ENCODE measurements around the gene MYO3B. TPM values are rescaled to one million over a fixed set of nuclear protein-coding genes. Genes with fewer than 3 reads are reported as not detected.

MYO3B gene
- total RNA-seq, 1 experiment from 2014 or later = 0.63 TPM

- H3K27ac Mint-ChIP-seq = no peak overlapping the region
- Histone ChIP-seq H4K5ac (ENCODE audit: insufficient read length, low read depth, low read length) (no peak overlapping the region), H2BK12ac (ENCODE audit: insufficient read length, low read depth, low read length) (no peak overlapping the region), H3K18ac (ENCODE audit: insufficient read length, low read depth, low read length) (no peak overlapping the region), H3K23ac (ENCODE audit: insufficient read length, low read depth, low read length) (no peak overlapping the region), H3K9ac (ENCODE audit: extremely low read depth, insufficient read length, low read length) (no peak overlapping the region), H3K4me2 (ENCODE audit: insufficient read depth, insufficient read length, low read length) (no peak overlapping the region), H3K79me2 (ENCODE audit: insufficient read depth, low read length) (no peaks in the 10 kb centered on the region), H2BK5ac (ENCODE audit: insufficient read length, low read length) (no peak overlapping the region), H3K4ac (ENCODE audit: low read depth, low read length) (no peak overlapping the region), H2AK5ac (ENCODE audit: insufficient read length, low read length) (no peak overlapping the region), H3K56ac (ENCODE audit: insufficient read length, low read depth, low read length) (no peak overlapping the region), H3K14ac (ENCODE audit: insufficient read depth, low read length) (no peak overlapping the region), H3K79me1 (ENCODE audit: insufficient read depth, low read depth, low read length, poor library complexity, severe bottlenecking) (no peaks in the 10 kb centered on the region), H2BK120ac (ENCODE audit: low read depth, low read length, poor library complexity, severe bottlenecking) (no peak overlapping the region), H4K91ac (ENCODE audit: insufficient read length, low read depth, low read length) (no peak overlapping the region), H3K4me1 (ENCODE audit: insufficient read depth, low read length) (no peaks in the 10 kb centered on the region; the same call in 1 of the 2 replicates), H3K23me2 (ENCODE audit: insufficient read length, low read depth, low read length, poor library complexity, severe bottlenecking) (no peaks in the 10 kb centered on the region), H3K9me3 (ENCODE audit: control insufficient read depth, low read depth, low read length) (no peaks in the 10 kb centered on the region), H4K8ac (replicated peaks; ENCODE audit: insufficient read length, low read depth, low read length) (no peak overlapping the region), H3T11ph (ENCODE audit: low read length) (no peak overlapping the region), H3K27me3 (ENCODE audit: insufficient read depth, low read length) (no peaks in the 10 kb centered on the region), H2BK20ac (ENCODE audit: low read depth, low read length, poor library complexity, severe bottlenecking) (no peak overlapping the region), H4K20me1 (ENCODE audit: control insufficient read depth, insufficient read depth, insufficient read length) (no peaks in the 10 kb centered on the region), H2AFZ (ENCODE audit: low read length) (no peak overlapping the region), H2BK15ac (ENCODE audit: low read depth, low read length) (no peak overlapping the region), H3K27ac (ENCODE audit: insufficient read length, low read depth, low read length) (no peak overlapping the region)
- no peaks in the 10 kb centered on the region; the same call in 1 of the 2 replicates for H3K27me3 Mint-ChIP-seq (ENCODE audit: low read depth)
- DNase-seq = no peak
- TF ChIP-seq CTCF (conservative IDR thresholded peaks at IDR 0.05) = no peak
- no peaks in the 10 kb centered on the region for H3K9me3 Mint-ChIP-seq
- no peak overlapping the region for H3K4me3 Mint-ChIP-seq
- WGBS (ENCODE audit: extremely low coverage, insufficient read length, low lambda C conversion rate) = no CpG with 5 or more reads among the region's 9 CpGs
- H3K36me3 Mint-ChIP-seq (ENCODE audit: insufficient read depth in 1 of 3, low read depth in 3 of 3) = no peaks in the 10 kb centered on the region
- peaks cover 9 to 11% of the 10 kb centered on the region in 2 experiments for H3K4me1 Mint-ChIP-seq
Observed at GRCh38 chr2:170651624-170652325, 473.8 kb downstream of the MYO3B start.

Measured in H9 (cell line).